GM19452 (cell line): ENCODE data around the gene NHLRC2.

ENCODE experiments used
- ATAC-seq: cut with Tn5 transposase; IDR thresholded peaks from one replicate; pipeline ENCODE4 v1.9.1; 2021; ENCODE audit not compliant: unreplicated experiment

The NHLRC2 gene

GRCh38 chr10:113907166-113907565 is 52.7 kb downstream of the NHLRC2 start:
- no peak for ATAC-seq

GRCh38 chr10:113908236-113908635 is 53.8 kb downstream of the NHLRC2 start:
- ATAC-seq, result no peak

GRCh38 chr10:113911113-113911512 is 56.7 kb downstream of the NHLRC2 start:
- no peak for ATAC-seq

- ATAC-seq, result no peak
Observed at GRCh38 chr10:113911839-113912238, 57.4 kb downstream of the NHLRC2 start.

- ATAC-seq, result no peak
Observed at GRCh38 chr10:113912582-113912981, 58.1 kb downstream of the NHLRC2 start.

GRCh38 chr10:113914956-113915355 is 60.5 kb downstream of the NHLRC2 start:
- ATAC-seq, result no peak

- no peak for ATAC-seq
Observed at GRCh38 chr10:113915540-113915939, 61.1 kb downstream of the NHLRC2 start.

GRCh38 chr10:113916053-113916452 is 61.6 kb downstream of the NHLRC2 start:
- ATAC-seq, result no peak

- no peak for ATAC-seq
Observed at GRCh38 chr10:113917636-113918035, 63.2 kb downstream of the NHLRC2 start.

GRCh38 chr10:113920114-113920513 is 65.7 kb downstream of the NHLRC2 start:
- ATAC-seq, result no peak

GRCh38 chr10:113920875-113921274 is 66.4 kb downstream of the NHLRC2 start:
- no peak for ATAC-seq

GRCh38 chr10:113921561-113922370 is 67.3 kb downstream of the NHLRC2 start:
- ATAC-seq, result no peak

- ATAC-seq, result no peak
Observed at GRCh38 chr10:113922787-113923570, 68.5 kb downstream of the NHLRC2 start.

- ATAC-seq, result no peak
Observed at GRCh38 chr10:113924186-113924585, 69.7 kb downstream of the NHLRC2 start.

- no peak for ATAC-seq
Observed at GRCh38 chr10:113924664-113925063, 70.2 kb downstream of the NHLRC2 start.

GRCh38 chr10:113927440-113927839 is 73.0 kb downstream of the NHLRC2 start:
- no peak for ATAC-seq

GRCh38 chr10:113928830-113929229 is 74.4 kb downstream of the NHLRC2 start:
- no peak for ATAC-seq

- ATAC-seq, result no peak
Observed at GRCh38 chr10:113929522-113929921, 75.1 kb downstream of the NHLRC2 start.

- no peak for ATAC-seq
Observed at GRCh38 chr10:113930482-113931057, 76.1 kb downstream of the NHLRC2 start.

- ATAC-seq, result no peak
Observed at GRCh38 chr10:113932854-113933253, 78.4 kb downstream of the NHLRC2 start.

GRCh38 chr10:113933894-113934532 is 79.6 kb downstream of the NHLRC2 start:
- no peak for ATAC-seq
